Activated naive CD8-positive, alpha-beta T cell treated with anti-CD3 and anti-CD28 coated beads, Interleukin-2, amount 50 U/mL, for 24 hours (primary cell): ENCODE data around the gene GCFC2.
A peak's percentile ranks its signal among the peaks of the same experiment; 100 is the strongest.

Source experiments
- ATAC-seq: fragments of 150-1000 bp; cut with Tn5 transposase; one replicate; pipeline ENCODE4 v1.10.0; 2021
- DNase-seq: peaks from one replicate; pipeline ENCODE4 v3.0.0; 2021
- H3K27ac Mint-ChIP-seq: one replicate; pipeline ENCODE4 v1.8.0; 2021; ENCODE audit warnings: mild to moderate bottlenecking, mixed read lengths
- H3K27me3 Mint-ChIP-seq: one replicate; pipeline ENCODE4 v1.8.0; 2021; ENCODE audit warnings: mixed read lengths
- H3K36me3 Mint-ChIP-seq: one replicate; pipeline ENCODE4 v1.8.0; 2021; ENCODE audit warnings: low read depth, mixed read lengths
- H3K4me1 Mint-ChIP-seq: one replicate; pipeline ENCODE4 v1.8.0; 2021; ENCODE audit warnings: mixed read lengths
- H3K4me3 Mint-ChIP-seq: one replicate; pipeline ENCODE4 v1.8.0; 2021; ENCODE audit warnings: mild to moderate bottlenecking, moderate library complexity, mixed read lengths
- H3K9me3 Mint-ChIP-seq: one replicate; pipeline ENCODE4 v1.8.0; 2021; ENCODE audit warnings: mixed read lengths

The GCFC2 gene

DNA sequence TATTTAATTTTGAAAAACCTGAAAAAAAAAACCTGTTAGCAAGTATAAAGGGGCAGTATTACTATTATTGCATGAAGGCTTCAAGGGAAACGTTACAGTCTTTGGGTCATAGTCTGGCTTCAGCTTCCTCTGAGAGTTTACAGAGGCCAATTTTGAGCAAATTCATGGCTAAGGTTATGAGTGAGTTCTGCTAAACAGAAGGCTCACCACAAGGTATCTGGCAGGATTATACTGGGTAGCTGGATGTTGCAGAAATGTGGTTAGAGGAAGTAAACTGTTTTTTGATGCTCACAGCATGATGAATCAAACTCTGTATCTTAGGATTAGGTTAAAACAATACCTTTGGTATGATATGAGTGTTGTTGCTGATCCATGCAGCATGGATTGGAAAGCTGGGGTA lies 54.9 kb downstream of the GCFC2 start:
- peaks cover 4% of the 10 kb centered on the region for H3K4me1 Mint-ChIP-seq

DNA sequence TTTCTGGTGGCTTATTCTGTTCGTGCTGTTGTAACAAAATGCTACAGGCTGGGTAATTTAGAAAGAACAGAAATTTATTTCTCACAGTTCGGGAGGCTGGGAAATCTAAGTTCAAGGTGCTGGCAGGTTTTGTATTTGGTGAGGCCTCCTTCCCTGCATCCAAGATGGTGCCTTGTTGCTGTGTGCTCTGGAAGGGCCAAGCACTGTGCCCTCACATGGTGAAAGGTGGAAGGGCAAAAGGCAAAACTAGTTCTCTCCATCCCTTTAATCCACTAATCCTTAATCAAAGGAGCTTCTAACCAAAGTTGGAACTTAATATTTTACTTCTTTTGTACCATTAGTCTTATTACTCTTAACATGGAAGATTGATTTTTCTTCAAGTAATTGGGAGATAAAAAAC lies 56.7 kb downstream of the GCFC2 start:
- no peak overlapping the region for H3K4me3 Mint-ChIP-seq
- ATAC-seq = no peak
- DNase-seq = no peak
- no peaks in the 10 kb centered on the region for H3K27me3 Mint-ChIP-seq
- H3K4me1 Mint-ChIP-seq = peaks cover 14% of the 10 kb centered on the region
- H3K36me3 Mint-ChIP-seq = peaks cover 81% of the 10 kb centered on the region
- H3K9me3 Mint-ChIP-seq = peaks cover 12% of the 10 kb centered on the region
- no peak overlapping the region for H3K27ac Mint-ChIP-seq

More for the DNA sequence above, 54.9 kb downstream of the GCFC2 start:
- no peak for DNase-seq
- Mint-ChIP-seq H3K27ac (no peak overlapping the region), H3K9me3 (peaks cover 23% of the 10 kb centered on the region), H3K36me3 (peaks cover 90% of the 10 kb centered on the region), H3K27me3 (no peaks in the 10 kb centered on the region), H3K4me3 (no peak overlapping the region)
- no peak for ATAC-seq

DNA sequence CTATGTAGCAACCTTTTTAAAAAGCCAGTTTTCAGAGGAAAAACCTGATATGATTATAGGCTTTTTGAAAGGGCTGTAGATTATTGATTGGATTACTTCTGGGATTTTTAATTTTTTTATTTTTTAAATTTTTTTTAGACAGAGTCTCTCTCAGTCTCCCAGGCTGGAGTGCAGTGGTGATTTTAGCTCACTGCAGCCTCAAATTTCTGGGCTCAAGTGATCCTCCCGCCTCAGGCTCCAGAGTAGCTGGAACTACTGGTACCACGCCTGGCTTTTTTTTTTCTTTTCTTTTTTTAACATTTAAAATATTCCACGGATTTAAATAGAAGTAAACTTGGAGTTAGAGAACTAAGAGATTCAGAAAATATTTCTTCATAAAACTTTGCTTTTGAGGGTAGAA lies 62.9 kb downstream of the GCFC2 start:
- peak; percentile 7 for DNase-seq
- peaks cover 30% of the 10 kb centered on the region for H3K4me1 Mint-ChIP-seq
- peak overlapping the region; percentile 93 for H3K4me3 Mint-ChIP-seq

DNA sequence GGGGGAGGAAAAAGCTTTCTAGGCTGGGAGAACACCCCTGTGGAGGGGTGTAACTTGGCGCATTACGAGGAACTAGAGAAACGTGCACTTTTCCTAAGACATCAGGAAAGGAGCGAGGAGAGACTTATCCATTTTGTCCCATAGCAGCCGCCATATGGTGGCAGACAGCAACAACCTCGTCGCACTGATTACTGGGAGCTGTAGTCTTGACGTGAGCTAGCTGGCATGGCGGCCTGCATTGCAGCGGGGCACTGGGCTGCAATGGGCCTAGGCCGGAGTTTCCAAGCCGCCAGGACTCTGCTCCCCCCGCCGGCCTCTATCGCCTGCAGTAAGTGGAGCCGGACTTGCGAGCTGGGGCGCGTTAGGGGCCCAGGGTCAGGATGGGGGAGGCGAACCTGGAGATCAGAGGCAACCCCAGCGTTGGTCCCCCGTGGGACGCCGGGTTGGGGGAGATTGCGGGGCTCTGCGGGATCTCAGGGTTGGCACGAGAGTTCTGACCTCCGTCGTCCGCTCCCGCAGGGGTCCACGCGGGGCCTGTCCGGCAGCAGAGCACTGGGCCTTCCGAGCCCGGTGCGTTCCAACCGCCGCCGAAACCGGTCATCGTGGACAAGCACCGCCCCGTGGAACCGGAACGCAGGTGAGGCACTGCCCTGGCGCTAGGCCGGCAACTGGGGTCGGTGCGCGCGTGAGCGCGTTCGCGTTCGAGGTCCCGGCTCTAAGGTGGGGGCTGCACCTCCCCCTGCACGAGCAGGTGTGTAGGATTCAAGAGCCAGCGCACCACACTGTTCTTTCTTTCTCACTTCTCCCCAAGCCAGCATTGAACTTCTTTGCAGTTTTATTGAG lies 63.9 kb downstream of the GCFC2 start, which contains the start of gene MRPL19:
MRPL19 (plus strand) TSS at position 201 of the 843 bp plus-strand sequence; CDS start at position 226, 25 bp downstream.
- Mint-ChIP-seq H3K9me3 (no peaks in the 10 kb centered on the region), H3K27me3 (no peaks in the 10 kb centered on the region), H3K36me3 (peaks cover 26% of the 10 kb centered on the region), H3K4me3 (peak within 1 kb of the TSS; percentile 93), H3K27ac (peak within 1 kb of the TSS; percentile 90), H3K4me1 (peaks cover 30% of the 10 kb centered on the region)
- ATAC-seq = peak; percentile 98
- peak; percentile 74 for DNase-seq

More for the DNA sequence above, 62.9 kb downstream of the GCFC2 start:
- Mint-ChIP-seq H3K9me3 (no peaks in the 10 kb centered on the region), H3K27me3 (no peaks in the 10 kb centered on the region), H3K36me3 (peaks cover 33% of the 10 kb centered on the region), H3K27ac (peak overlapping the region; percentile 90)
- no peak for ATAC-seq

DNA sequence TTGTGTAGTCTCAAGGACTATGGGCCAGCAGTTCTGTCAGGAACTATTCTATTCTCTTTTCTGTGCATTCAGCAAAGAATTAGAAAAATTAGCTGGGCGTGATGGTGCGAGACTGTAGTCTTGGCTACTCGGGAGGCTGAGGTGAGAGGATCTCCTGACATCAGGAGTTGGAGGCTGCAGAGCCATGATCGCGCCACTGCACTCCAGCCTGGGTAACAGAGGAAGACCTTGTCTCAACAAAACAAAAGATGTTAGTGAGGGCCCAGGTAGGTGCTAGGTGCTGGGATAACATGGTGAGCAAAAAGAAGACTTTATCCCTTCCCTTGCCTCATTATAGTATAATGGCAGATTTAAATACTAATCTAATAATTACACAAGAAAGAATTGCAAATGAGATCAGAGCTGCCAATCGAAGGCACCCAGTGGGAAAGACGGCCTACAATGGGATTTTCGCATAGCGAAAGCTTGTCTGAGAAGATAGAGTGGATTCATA lies 64.6 kb downstream of the GCFC2 start:
- Mint-ChIP-seq H3K9me3 (no peaks in the 10 kb centered on the region), H3K4me3 (peak overlapping the region; percentile 93), H3K27ac (peak overlapping the region; percentile 90), H3K36me3 (peaks cover 20% of the 10 kb centered on the region), H3K4me1 (peaks cover 30% of the 10 kb centered on the region), H3K27me3 (no peaks in the 10 kb centered on the region)
- DNase-seq (no peak), ATAC-seq (no peak)

DNA sequence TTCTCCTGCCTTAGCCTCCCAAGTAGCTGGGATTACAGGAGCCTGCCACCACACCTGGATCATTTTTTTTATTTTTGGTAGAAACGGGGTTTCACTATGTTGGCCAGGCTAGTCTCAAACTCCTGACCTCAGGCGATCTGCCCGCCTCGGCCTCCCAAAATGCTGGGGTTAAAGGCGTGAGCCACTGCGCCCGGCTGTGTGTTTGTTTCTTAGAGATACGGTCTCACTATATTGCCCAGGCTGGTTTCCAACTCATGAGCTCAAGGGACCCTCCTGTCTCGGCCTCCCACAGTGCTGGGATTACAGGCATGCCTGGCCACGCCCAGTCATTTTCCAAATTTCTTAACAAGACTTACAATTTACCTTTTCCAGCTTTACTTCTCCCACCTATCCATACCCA lies 65.1 kb downstream of the GCFC2 start:
- peak overlapping the region; percentile 90 for H3K27ac Mint-ChIP-seq
- ATAC-seq (no peak), DNase-seq (no peak)
- no peak overlapping the region for H3K4me3 Mint-ChIP-seq
- H3K27me3 Mint-ChIP-seq = no peaks in the 10 kb centered on the region
- H3K36me3 Mint-ChIP-seq = peaks cover 19% of the 10 kb centered on the region
- no peaks in the 10 kb centered on the region for H3K9me3 Mint-ChIP-seq
- peaks cover 32% of the 10 kb centered on the region for H3K4me1 Mint-ChIP-seq

DNA sequence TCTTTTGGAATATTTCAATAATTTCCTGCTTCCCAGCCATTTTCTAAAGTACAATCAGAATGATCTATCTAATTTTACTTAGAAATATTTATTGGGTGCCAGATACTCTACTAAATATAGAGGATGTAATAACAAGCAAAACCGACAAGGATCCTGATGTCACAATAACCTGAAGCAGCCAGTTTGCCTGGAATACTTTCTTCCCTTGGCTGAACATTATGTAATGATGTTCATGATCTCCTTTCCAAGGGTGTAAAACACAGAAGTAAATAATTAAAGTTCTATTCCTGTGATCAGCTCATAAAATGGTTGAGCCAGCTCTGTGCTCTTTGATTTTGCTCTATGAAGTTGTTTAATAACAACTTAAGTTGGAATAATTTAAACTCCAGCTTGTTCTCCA lies 66.7 kb downstream of the GCFC2 start:
- H3K4me1 Mint-ChIP-seq = peaks cover 23% of the 10 kb centered on the region
- peaks cover 11% of the 10 kb centered on the region for H3K36me3 Mint-ChIP-seq

DNA sequence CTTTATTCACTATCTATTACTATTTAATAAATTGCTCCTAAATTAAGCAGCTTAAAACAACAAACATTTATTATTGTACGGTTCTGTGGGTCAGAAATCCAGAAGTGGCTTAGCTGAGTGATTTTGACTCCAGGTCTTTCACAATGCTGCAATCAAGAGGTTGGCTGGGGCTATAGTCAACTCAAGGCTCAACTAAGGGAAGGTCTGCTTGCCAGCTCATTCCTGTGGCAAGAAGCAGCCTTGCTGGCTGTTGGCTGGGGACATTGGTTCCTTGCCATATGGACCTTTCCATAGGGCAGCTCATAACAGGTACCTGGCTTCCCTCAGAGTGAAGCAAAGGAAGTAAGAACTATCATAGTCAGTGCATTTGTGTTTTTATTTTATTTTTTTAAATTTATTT lies 69.1 kb downstream of the GCFC2 start:
- Mint-ChIP-seq H3K27ac (no peak overlapping the region), H3K4me1 (peaks cover 7% of the 10 kb centered on the region), H3K4me3 (no peak overlapping the region), H3K27me3 (peaks cover 11% of the 10 kb centered on the region), H3K36me3 (no peaks in the 10 kb centered on the region), H3K9me3 (no peaks in the 10 kb centered on the region)
- no peak for ATAC-seq
- DNase-seq = no peak

More for the DNA sequence above, 66.7 kb downstream of the GCFC2 start:
- DNase-seq (no peak), ATAC-seq (no peak)
- Mint-ChIP-seq H3K4me3 (no peak overlapping the region), H3K27me3 (no peaks in the 10 kb centered on the region), H3K9me3 (no peaks in the 10 kb centered on the region), H3K27ac (no peak overlapping the region)

DNA sequence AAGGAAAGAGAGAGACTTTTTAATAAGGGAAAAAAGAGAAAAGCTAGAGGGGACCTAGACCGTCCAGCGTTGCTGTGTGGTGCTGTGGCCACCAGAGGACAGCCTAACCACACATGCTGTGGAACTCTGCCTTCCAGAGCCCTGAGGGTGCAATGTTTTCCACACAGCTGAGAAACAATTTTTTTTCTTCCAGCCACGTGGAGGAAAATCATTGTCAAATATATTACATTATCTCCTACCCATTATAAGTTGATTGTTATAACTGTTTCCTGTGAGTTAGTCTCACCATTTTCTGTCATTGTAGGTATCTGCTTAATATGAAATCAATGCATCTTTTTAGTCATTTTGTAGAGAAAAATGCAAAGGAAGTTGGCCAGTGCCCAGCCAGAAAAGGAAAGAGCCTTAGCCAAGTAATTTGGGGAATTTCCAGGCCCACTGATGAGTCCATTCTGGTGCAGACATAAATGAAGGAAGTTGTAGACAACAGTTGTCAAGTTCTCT lies 70.0 kb downstream of the GCFC2 start:
- peak; percentile 95 for ATAC-seq
- peak; percentile 60 for DNase-seq
- Mint-ChIP-seq H3K9me3 (no peaks in the 10 kb centered on the region), H3K27ac (no peak overlapping the region), H3K4me3 (no peak overlapping the region), H3K27me3 (peaks cover 17% of the 10 kb centered on the region), H3K36me3 (no peaks in the 10 kb centered on the region), H3K4me1 (peaks cover 4% of the 10 kb centered on the region)

DNA sequence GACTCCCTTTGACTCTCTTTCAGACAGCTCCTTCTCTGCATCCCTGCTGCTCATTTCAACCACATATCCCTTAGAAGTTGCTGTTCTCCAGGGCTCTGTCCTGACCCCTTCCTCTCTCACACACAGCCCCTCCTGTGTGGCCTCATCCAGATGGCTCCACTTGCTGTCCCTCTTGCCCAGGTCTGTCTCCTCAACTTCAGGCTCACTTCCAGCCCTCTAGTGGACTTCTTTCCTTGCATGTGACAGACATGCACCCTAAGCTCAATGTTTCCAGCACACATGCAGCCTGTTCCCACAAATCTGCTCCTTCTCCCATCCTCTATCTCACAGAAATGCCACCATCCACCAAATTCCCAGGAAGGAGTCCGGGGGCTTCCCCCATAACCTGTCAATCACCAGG lies 73.1 kb downstream of the GCFC2 start:
- Mint-ChIP-seq H3K36me3 (no peaks in the 10 kb centered on the region), H3K27ac (no peak overlapping the region), H3K9me3 (no peaks in the 10 kb centered on the region), H3K4me1 (peaks cover 4% of the 10 kb centered on the region), H3K4me3 (no peak overlapping the region), H3K27me3 (peaks cover 19% of the 10 kb centered on the region)
- ATAC-seq = no peak
- DNase-seq = no peak

DNA sequence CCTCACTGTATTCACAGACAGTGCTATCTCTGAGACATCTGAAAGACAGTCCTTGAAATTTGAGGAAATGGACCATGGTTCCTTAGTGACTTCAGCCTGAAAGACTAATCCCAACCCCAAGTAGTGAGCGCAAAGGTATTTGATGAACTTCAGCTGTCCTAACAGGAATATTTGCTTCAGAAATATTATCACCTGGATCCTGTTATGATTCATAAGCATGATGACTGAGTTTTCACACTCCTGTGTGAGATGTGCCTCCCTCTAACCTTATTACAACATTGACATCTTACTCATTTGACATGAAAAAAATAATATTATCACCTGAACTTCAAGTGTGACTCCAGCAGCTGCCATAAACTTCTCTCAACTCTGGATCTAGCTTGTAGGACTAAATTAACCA lies 75.8 kb downstream of the GCFC2 start:
- H3K4me1 Mint-ChIP-seq = no peaks in the 10 kb centered on the region
- no peaks in the 10 kb centered on the region for H3K36me3 Mint-ChIP-seq
- no peak for DNase-seq
- no peak overlapping the region for H3K27ac Mint-ChIP-seq
- peaks cover 22% of the 10 kb centered on the region for H3K27me3 Mint-ChIP-seq
- H3K4me3 Mint-ChIP-seq = no peak overlapping the region
- no peaks in the 10 kb centered on the region for H3K9me3 Mint-ChIP-seq
- no peak for ATAC-seq

DNA sequence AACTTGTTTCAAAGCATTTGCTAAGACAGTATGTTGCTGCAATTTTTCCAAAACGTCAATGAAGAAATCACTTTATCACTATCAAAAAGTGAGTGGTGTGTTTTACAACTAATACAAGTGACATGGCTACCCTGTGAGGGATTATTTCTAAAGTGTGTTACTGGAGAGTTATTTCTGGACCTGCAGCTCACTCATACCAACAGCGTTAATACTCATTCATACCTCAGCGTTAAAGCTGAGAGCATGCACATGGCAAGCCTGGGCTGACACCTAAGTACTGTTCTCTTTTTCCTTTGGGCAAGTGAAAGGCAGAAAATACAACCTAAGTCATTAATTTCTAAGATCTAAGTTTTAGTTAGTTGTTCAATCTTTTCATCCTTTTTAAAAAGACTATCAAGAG lies 77.1 kb downstream of the GCFC2 start:
- Mint-ChIP-seq H3K27me3 (peaks cover 26% of the 10 kb centered on the region), H3K36me3 (no peaks in the 10 kb centered on the region), H3K4me1 (no peaks in the 10 kb centered on the region), H3K9me3 (no peaks in the 10 kb centered on the region), H3K4me3 (no peak overlapping the region), H3K27ac (no peak overlapping the region)
- ATAC-seq (no peak), DNase-seq (no peak)

DNA sequence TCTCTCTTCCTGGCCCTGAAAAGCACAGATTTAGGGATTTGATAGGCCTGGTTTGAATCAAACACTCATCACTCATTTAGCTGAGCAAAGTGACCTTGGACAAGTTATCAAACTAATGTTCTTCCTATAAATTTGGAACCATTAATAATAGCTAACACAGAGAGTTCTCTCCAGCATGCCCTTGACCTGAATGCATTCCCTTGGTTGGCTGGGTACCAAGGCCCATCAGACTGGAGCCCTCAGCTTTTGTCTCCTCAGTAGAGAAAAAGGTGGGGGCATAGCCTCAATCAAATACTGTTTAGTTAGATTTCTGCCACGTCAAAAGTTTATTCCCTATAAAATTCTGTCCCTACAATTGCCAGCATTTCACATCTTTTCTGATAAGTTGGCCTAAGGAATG lies 77.9 kb downstream of the GCFC2 start:
- no peaks in the 10 kb centered on the region for H3K4me1 Mint-ChIP-seq
- no peaks in the 10 kb centered on the region for H3K36me3 Mint-ChIP-seq
- H3K27me3 Mint-ChIP-seq = peaks cover 23% of the 10 kb centered on the region
- H3K27ac Mint-ChIP-seq = no peak overlapping the region
- H3K4me3 Mint-ChIP-seq = no peak overlapping the region
- DNase-seq = no peak
- H3K9me3 Mint-ChIP-seq = no peaks in the 10 kb centered on the region
- ATAC-seq = no peak

DNA sequence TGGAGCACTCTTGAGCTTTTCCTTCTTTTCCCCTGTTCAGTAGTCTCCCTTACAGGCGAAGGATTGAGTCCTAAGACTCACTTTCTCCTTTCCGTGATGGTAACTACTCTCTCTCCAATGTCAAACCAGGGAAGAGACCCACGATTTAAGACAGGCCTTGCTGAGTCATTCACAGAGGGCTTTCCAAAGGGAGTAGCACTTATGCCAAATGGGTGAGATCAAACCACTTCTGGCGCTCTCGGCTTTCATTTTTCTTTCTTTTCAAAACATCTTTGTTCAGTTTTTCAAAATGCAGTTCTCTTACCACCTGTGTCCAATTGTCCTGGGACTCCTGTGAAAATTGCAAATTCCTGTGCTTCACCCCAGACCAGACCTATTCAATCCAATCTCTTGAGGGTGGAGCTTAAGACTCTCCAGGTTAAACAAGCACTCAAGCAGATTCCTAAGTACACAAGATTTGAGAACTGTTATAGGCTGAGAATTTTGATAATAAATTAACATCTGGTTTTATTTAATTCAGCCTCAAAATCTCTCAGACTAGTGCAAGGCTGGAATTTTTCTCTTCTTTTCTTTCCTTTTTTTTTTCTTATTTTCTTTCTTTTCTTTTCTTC lies 78.5 kb downstream of the GCFC2 start:
- Mint-ChIP-seq H3K4me1 (no peaks in the 10 kb centered on the region), H3K27me3 (peaks cover 18% of the 10 kb centered on the region), H3K36me3 (no peaks in the 10 kb centered on the region), H3K27ac (no peak overlapping the region), H3K4me3 (no peak overlapping the region), H3K9me3 (no peaks in the 10 kb centered on the region)
- ATAC-seq = no peak
- DNase-seq = no peak
